HEK293T (cell line): ENCODE measurements around the gene SMIM11.
"Not testable (repeated sequence)": the region's sequence is repeated elsewhere in the genome, so short reads cannot be mapped to it uniquely, and the experiment has no call there.

Source experiments
- ARNT ChIP-seq: fragments of 450-650 bp; IDR thresholded peaks from 2 replicates; pipeline ENCODE4 v1.6.1; 2017; ENCODE audit warnings: mild to moderate bottlenecking
- BHLHE40 ChIP-seq: fragments of 450-650 bp; IDR thresholded peaks from 2 replicates; pipeline ENCODE4 v1.6.1; 2016; ENCODE audit warnings: mild to moderate bottlenecking, moderate library complexity, borderline replicate concordance
- ELF4 ChIP-seq: fragments of 450-650 bp; IDR thresholded peaks from 2 replicates; pipeline ENCODE4 v1.6.1; 2017; ENCODE audit warnings: antibody characterized with exemption
- FOXA1 ChIP-seq: fragments of 450-650 bp; IDR thresholded peaks from 2 replicates; pipeline ENCODE4 v1.6.1; 2016; ENCODE audit warnings: mild to moderate bottlenecking
- FOXK2 ChIP-seq: fragments of 450-650 bp; IDR thresholded peaks from 2 replicates; pipeline ENCODE4 v1.6.1; 2016; ENCODE audit warnings: mild to moderate bottlenecking
- FOXM1 ChIP-seq: fragments of 450-650 bp; IDR thresholded peaks from 2 replicates; pipeline ENCODE4 v1.6.1; 2017; ENCODE audit warnings: mild to moderate bottlenecking, borderline replicate concordance
- LEF1 ChIP-seq: fragments of 450-650 bp; IDR thresholded peaks from 2 replicates; pipeline ENCODE4 v1.6.1; 2017; ENCODE audit warnings: mild to moderate bottlenecking, borderline replicate concordance
- PKNOX1 ChIP-seq: fragments of 450-650 bp; IDR thresholded peaks from 2 replicates; pipeline ENCODE4 v1.6.1; 2016
- SP1 ChIP-seq: fragments of 450-650 bp; IDR thresholded peaks from 2 replicates; pipeline ENCODE4 v1.6.1; 2017
- SUZ12 ChIP-seq: fragments of 450-650 bp; IDR thresholded peaks from 2 replicates; pipeline ENCODE4 v1.6.1; 2016; ENCODE audit warnings: mild to moderate bottlenecking
- ZNF384 ChIP-seq: fragments of 450-650 bp; IDR thresholded peaks from 2 replicates; pipeline ENCODE4 v1.6.1; 2016

- TF ChIP-seq ELF4, FOXM1, ARNT, SUZ12, FOXA1, BHLHE40, FOXK2, LEF1, PKNOX1, SP1, ZNF384: not testable (repeated sequence)
Observed at GRCh38 chr21:34405686-34406085, 30.4 kb downstream of the SMIM11 start.
